BLaER1 treated with 17β-estradiol and CSF1 and Interleukin-3, amounts not matched to agents 10 nM and 100 nM (cell line): ENCODE results near the gene CHRND.

Source experiments
- H3K27ac ChIP-seq, 11 experiments: shearing (Covaris generic); formaldehyde crosslinking; 2 replicates each; pipeline ENCODE4 v1.8.1; 2022
- H3K27me3 ChIP-seq, 11 experiments: shearing (Covaris generic); formaldehyde crosslinking; 2 replicates each; pipeline ENCODE4 v1.8.1; 2022
- H3K36me3 ChIP-seq, 11 experiments: shearing (Covaris generic); formaldehyde crosslinking; 2 replicates each; pipeline ENCODE4 v1.8.1; 2022
- H3K4me1 ChIP-seq, 10 experiments: shearing (Covaris generic); formaldehyde crosslinking; 2 replicates each; pipeline ENCODE4 v1.8.1; 2022
- H3K4me2 ChIP-seq, 11 experiments: shearing (Covaris generic); formaldehyde crosslinking; 2 replicates each; pipeline ENCODE4 v1.8.1; 2022
- H3K4me3 ChIP-seq, 10 experiments: shearing (Covaris generic); formaldehyde crosslinking; 2 replicates each; pipeline ENCODE4 v1.8.1; 2022
- H3K9ac ChIP-seq, 11 experiments: shearing (Covaris generic); formaldehyde crosslinking; 2 replicates each; pipeline ENCODE4 v1.8.1; 2022
- H3K9me3 ChIP-seq, 11 experiments: shearing (Covaris generic); formaldehyde crosslinking; replicated peaks in 1 of 11; 2 replicates each; pipeline ENCODE4 v1.8.1; 2022
- H4K20me1 ChIP-seq, 11 experiments: shearing (Covaris generic); formaldehyde crosslinking; 2 replicates each; pipeline ENCODE4 v1.8.1; 2022
- Cebpa-rat ChIP-seq, 11 experiments: shearing (Covaris generic); IDR thresholded peaks; 2 replicates each; pipeline ENCODE4 v1.8.1; 2022

Gene CHRND

DNA sequence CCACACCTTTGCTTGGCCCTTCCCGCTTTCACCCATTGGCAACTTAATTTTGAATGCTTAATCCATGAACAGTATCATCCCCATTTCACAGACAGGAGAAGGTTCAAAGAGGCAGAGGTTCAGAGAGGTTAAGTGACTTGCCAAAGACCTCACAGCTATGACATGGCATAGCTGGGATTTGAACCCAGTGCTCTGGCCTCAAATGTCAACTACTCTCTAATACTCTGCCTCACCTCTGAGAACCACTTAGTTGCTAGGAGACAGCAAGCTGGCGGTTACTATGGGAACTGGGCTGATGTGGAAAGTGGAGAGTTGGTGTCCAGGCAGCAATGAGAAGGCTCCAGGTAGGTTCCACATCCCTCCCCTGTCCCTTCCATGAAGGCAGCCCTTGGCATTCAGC, 21.5 kb upstream of the CHRND start:
- Histone ChIP-seq H3K4me2 (no peak overlapping the region), H3K9me3 (no peaks in the 10 kb centered on the region), H3K27me3 (peaks cover 37 to 69% (median 62%) of the 10 kb centered on the region in 11 experiments), H3K36me3 (no peaks in the 10 kb centered on the region), H4K20me1 (peaks cover 0 to 26% (median 4%) of the 10 kb centered on the region in 11 experiments; a peak in 9 of 22 replicates), H3K4me3 (no peak overlapping the region), H3K9ac (no peak overlapping the region), H3K27ac (no peak overlapping the region), H3K4me1 (peaks cover 6 to 18% (median 17%) of the 10 kb centered on the region in 10 experiments; a peak in 16 of 20 replicates)
- no peak for TF ChIP-seq Cebpa-rat (IDR thresholded peaks at IDR 0.05)

GRCh38 chr2:232505856-232506255, 20.1 kb upstream of the CHRND start:
- Histone ChIP-seq H3K27me3 (peaks cover 37 to 63% (median 60%) of the 10 kb centered on the region in 11 experiments), H4K20me1 (peaks cover 0 to 24% (median 4%) of the 10 kb centered on the region in 11 experiments; a peak in 9 of 22 replicates), H3K4me1 (peaks cover 6 to 26% (median 22%) of the 10 kb centered on the region in 10 experiments; a peak in 18 of 20 replicates), H3K4me2 (no peak overlapping the region), H3K4me3 (no peak overlapping the region), H3K9ac (no peak overlapping the region), H3K9me3 (no peaks in the 10 kb centered on the region), H3K36me3 (no peaks in the 10 kb centered on the region), H3K27ac (no peak overlapping the region)
- TF ChIP-seq Cebpa-rat (IDR thresholded peaks at IDR 0.05): no peak

- H3K4me2 ChIP-seq: no peak overlapping the region
Measured at GRCh38 chr2:232506709-232507108, 19.3 kb upstream of the CHRND start.

DNA sequence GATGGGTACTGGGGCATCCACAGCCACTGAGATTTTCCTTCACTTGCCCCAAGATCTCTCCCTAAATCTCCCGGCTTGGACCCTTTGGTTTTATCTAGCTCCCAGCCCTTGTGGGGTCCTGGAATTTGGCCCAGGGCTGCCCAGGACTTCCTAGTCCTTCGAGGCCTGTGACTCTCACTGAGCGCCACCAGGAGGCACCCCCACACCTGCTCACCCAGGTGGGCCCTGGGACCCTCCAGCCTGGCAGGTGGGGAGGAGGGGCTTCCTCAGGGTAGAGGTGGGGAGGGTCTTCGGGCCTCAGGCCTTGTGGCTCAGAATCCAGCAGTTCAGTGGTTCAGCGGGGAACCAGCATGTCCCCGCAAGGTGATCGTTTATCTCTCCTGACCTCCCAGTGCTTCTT, 17.7 kb upstream of the CHRND start:
- peaks cover 0 to 27% (median 4%) of the 10 kb centered on the region in 11 experiments; a peak in 10 of 22 replicates for H4K20me1 ChIP-seq
- no peak for TF ChIP-seq Cebpa-rat (IDR thresholded peaks at IDR 0.05)
- H3K4me1 ChIP-seq: peaks cover 14 to 41% (median 36%) of the 10 kb centered on the region in 10 experiments; a peak in 19 of 20 replicates
- no peak overlapping the region for H3K27ac ChIP-seq
- no peak overlapping the region for H3K4me3 ChIP-seq
- no peak overlapping the region for H3K9ac ChIP-seq
- no peaks in the 10 kb centered on the region for H3K36me3 ChIP-seq
- H3K9me3 ChIP-seq: no peaks in the 10 kb centered on the region
- no peak overlapping the region for H3K4me2 ChIP-seq
- H3K27me3 ChIP-seq: peaks cover 27 to 39% (median 37%) of the 10 kb centered on the region in 11 experiments

More at GRCh38 chr2:232506709-232507108, 19.3 kb upstream of the CHRND start:
- H3K4me3 ChIP-seq: no peak overlapping the region
- peaks cover 0 to 25% (median 4%) of the 10 kb centered on the region in 11 experiments; a peak in 10 of 22 replicates for H4K20me1 ChIP-seq
- H3K36me3 ChIP-seq: no peaks in the 10 kb centered on the region
- peaks cover 37 to 55% (median 52%) of the 10 kb centered on the region in 11 experiments for H3K27me3 ChIP-seq
- H3K9ac ChIP-seq: no peak overlapping the region
- no peaks in the 10 kb centered on the region for H3K9me3 ChIP-seq
- TF ChIP-seq Cebpa-rat (IDR thresholded peaks at IDR 0.05): no peak
- no peak overlapping the region for H3K27ac ChIP-seq
- H3K4me1 ChIP-seq: peaks cover 13 to 35% (median 31%) of the 10 kb centered on the region in 10 experiments; a peak in 19 of 20 replicates

DNA sequence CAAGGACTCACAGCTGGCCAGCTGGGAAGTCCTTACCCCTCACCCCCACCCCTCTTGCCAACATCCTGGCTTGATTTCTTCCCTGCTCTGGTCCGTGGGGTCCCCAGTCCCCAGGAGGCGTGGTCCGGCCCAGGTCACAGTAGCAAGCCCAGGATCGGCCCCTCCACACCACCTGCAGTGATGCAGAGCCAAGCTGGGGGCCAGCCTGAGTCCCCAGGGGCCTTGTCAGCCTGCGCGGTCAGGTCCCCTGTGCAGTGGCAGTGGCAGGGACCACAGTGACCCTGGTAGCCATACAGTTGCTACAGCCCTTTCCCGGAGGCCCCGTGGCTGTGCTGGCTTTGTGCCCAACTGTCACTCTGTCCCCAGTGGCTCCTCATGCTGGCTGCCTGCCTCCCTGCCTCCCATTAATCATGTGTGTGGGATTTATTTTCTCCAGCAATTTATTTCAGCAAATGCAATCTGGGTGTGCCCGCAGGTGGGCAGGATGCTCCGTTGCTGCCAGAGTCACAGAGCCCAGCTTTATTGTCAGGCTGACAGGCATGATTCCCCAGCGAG, 14.5 kb upstream of the CHRND start:
- H4K20me1 ChIP-seq: peaks cover 0 to 12% (median 0%) of the 10 kb centered on the region in 11 experiments; a peak in 4 of 22 replicates
- TF ChIP-seq Cebpa-rat (IDR thresholded peaks at IDR 0.05): no peak
- peak overlapping the region; percentile 12 to 90 (median 77); a peak in 20 of 22 replicates for H3K4me2 ChIP-seq
- H3K4me1 ChIP-seq: peaks cover 11 to 32% (median 27%) of the 10 kb centered on the region in 10 experiments; a peak in 18 of 20 replicates
- peaks cover 0 to 9% (median 6%) of the 10 kb centered on the region in 11 experiments; a peak in 12 of 22 replicates for H3K27me3 ChIP-seq
- H3K4me3 ChIP-seq: no peak overlapping the region
- no peaks in the 10 kb centered on the region for H3K9me3 ChIP-seq
- peak overlapping the region in 4 of 11 experiments; percentile 20 to 51 (median 40); a peak in 5 of 22 replicates for H3K9ac ChIP-seq
- peak overlapping the region in 1 of 11 experiments; percentile 67; a peak in 3 of 22 replicates for H3K27ac ChIP-seq
- H3K36me3 ChIP-seq: no peaks in the 10 kb centered on the region

DNA sequence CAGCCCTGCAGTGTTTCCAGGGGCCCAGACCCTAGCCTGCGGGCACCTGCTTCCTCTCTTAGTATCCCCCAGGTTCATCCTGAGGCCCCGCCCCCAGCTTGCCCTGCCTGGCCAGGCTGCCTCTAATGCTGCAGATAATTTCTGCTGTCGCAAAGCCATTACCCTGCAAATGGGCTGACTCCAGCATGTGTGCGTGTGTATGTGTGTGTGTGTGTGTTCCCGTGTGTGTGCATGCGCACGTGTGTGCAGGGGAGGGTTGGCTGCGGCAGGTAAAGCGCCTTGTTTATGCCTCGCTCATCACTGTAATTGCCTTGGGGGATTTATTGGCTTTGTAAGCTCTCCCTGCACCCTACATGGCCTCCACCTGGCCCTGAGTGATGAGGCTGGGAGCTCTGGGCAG, 13.4 kb upstream of the CHRND start:
- Histone ChIP-seq H4K20me1 (peaks cover 0 to 13% (median 0%) of the 10 kb centered on the region in 11 experiments; a peak in 4 of 22 replicates), H3K9me3 (no peaks in the 10 kb centered on the region), H3K27me3 (no peaks in the 10 kb centered on the region), H3K4me3 (no peak overlapping the region), H3K4me2 (peak overlapping the region in 9 of 11 experiments; percentile 52 to 90 (median 79); a peak in 17 of 22 replicates), H3K9ac (peak overlapping the region in 1 of 11 experiments; percentile 30; a peak in 2 of 22 replicates), H3K4me1 (peaks cover 11 to 32% (median 27%) of the 10 kb centered on the region in 10 experiments; a peak in 18 of 20 replicates), H3K27ac (0 out of 22 replicates have a peak overlapping the region, but pooled peaks of 1 of the 11 experiments have one; percentile 26), H3K36me3 (no peaks in the 10 kb centered on the region)
- no peak for TF ChIP-seq Cebpa-rat (IDR thresholded peaks at IDR 0.05)

DNA sequence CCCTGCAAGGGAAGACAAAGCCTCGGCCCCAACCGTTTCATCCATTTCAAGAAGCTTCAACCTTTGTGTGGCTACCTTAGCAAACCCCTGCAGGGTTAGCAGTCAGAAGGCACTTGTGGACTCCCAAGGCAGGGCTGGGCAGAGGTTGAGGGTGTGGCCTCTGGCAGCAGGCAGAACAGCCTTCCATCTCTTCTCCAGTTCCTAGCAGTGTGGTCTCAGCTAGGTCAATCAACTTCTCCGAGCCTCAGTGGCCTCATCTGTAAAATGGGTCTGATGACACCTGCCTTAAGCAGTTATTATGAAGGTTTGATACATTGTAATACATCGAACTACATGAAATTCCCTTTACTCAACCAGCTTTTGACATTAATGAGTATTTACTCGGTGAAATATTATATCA, 12.6 kb upstream of the CHRND start:
- Histone ChIP-seq H3K4me2 (no peak overlapping the region; a peak in 1 of 22 replicates), H3K27ac (no peak overlapping the region), H3K9me3 (no peaks in the 10 kb centered on the region), H3K4me1 (peaks cover 11 to 32% (median 27%) of the 10 kb centered on the region in 10 experiments; a peak in 18 of 20 replicates), H3K36me3 (no peaks in the 10 kb centered on the region), H3K9ac (no peak overlapping the region), H3K4me3 (no peak overlapping the region), H3K27me3 (no peaks in the 10 kb centered on the region), H4K20me1 (peaks cover 0 to 13% (median 0%) of the 10 kb centered on the region in 11 experiments; a peak in 4 of 22 replicates)
- TF ChIP-seq Cebpa-rat (IDR thresholded peaks at IDR 0.05): no peak

DNA sequence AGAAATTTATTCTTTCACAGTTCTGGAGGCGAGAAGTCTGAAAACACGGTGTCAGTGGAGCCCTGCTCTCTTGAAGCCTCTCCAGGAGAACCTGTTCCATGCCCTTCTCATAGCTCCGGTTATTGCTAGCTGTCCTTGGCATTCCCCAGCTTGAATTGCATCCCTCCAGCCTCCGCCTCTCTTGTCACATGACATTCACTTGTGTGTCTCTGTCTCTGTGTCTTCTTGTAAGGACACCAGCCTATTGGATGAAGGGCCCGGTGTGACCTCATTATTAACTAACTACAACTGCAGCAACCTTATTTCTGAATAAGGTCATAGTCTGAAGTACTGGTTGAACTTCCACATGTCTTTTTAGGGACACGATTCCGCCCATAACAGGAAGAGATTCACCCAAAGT, 10.3 kb upstream of the CHRND start:
- Histone ChIP-seq H3K9me3 (no peaks in the 10 kb centered on the region), H3K4me1 (peaks cover 11 to 25% (median 23%) of the 10 kb centered on the region in 10 experiments; a peak in 18 of 20 replicates), H3K9ac (no peak overlapping the region), H3K4me2 (no peak overlapping the region), H3K27me3 (peaks cover 0 to 2% (median 0%) of the 10 kb centered on the region in 11 experiments; a peak in 1 of 22 replicates), H3K4me3 (no peak overlapping the region), H4K20me1 (peaks cover 0 to 13% (median 0%) of the 10 kb centered on the region in 11 experiments; a peak in 5 of 22 replicates), H3K27ac (no peak overlapping the region), H3K36me3 (no peaks in the 10 kb centered on the region)
- TF ChIP-seq Cebpa-rat (IDR thresholded peaks at IDR 0.05): no peak

- Histone ChIP-seq H3K9ac (no peak overlapping the region), H4K20me1 (peaks cover 0 to 16% (median 0%) of the 10 kb centered on the region in 11 experiments; a peak in 6 of 22 replicates), H3K4me3 (no peak overlapping the region), H3K4me1 (peaks cover 7 to 18% (median 15%) of the 10 kb centered on the region in 10 experiments; a peak in 18 of 20 replicates), H3K27ac (no peak overlapping the region), H3K9me3 (no peaks in the 10 kb centered on the region), H3K4me2 (no peak overlapping the region), H3K27me3 (peaks cover under 1 to 11% (median 6%) of the 10 kb centered on the region in 11 experiments; a peak in 20 of 22 replicates), H3K36me3 (no peaks in the 10 kb centered on the region)
- no peak for TF ChIP-seq Cebpa-rat (IDR thresholded peaks at IDR 0.05)
Measured at GRCh38 chr2:232516551-232516950, 9.4 kb upstream of the CHRND start.
